HepG2 (cell line): Measurements from ENCODE around the gene BCL6B. TPM values are rescaled to one million over a fixed set of nuclear protein-coding genes. Genes with fewer than 3 reads are reported as not detected.

Experiments used
- CBX2 ChIP-seq, 2 experiments: fragments of 200-600 bp in 1 of 2; sonication (generic); formaldehyde crosslinking in 1 of 2; IDR thresholded peaks; 2 replicates each; pipeline versions ENCODE4 v1.7.0 to v1.8.1; 2018 to 2022; ENCODE audit warnings: low read depth in 2 of 2, low read length in 1 of 2, mild to moderate bottlenecking in 1 of 2, missing genetic modification reagents in 1 of 2
- KMT2A ChIP-seq: sonication (generic); formaldehyde crosslinking; IDR thresholded peaks from 2 replicates; pipeline ENCODE4 v1.4.0; 2020; ENCODE audit warnings: missing genetic modification reagents
- MBD4 ChIP-seq: IDR thresholded peaks from 2 replicates; pipeline ENCODE4 v1.6.1; 2012; ENCODE audit warnings: low read length, inconsistent platforms, borderline replicate concordance
- RFX5 ChIP-seq: IDR thresholded peaks from 2 replicates; pipeline ENCODE4 v1.6.1; 2011; ENCODE audit warnings: low read depth, low read length, improper control_type of control experiment
- ZBTB39 ChIP-seq: sonication (generic); formaldehyde crosslinking; IDR thresholded peaks from 2 replicates; pipeline ENCODE4 v1.5.0; 2020; ENCODE audit warnings: missing genetic modification reagents
- ZC3H4 ChIP-seq: sonication (generic); formaldehyde crosslinking; IDR thresholded peaks from 2 replicates; pipeline ENCODE4 v1.4.0; 2020; ENCODE audit warnings: missing genetic modification reagents, borderline replicate concordance
- ZNF747 ChIP-seq: sonication (generic); formaldehyde crosslinking; IDR thresholded peaks from 2 replicates; pipeline ENCODE4 v1.8.1; 2023; ENCODE audit warnings: missing genetic modification reagents, mild to moderate bottlenecking, borderline replicate concordance
- ZNF770 ChIP-seq: sonication (generic); formaldehyde crosslinking; IDR thresholded peaks from 2 replicates; pipeline ENCODE4 v1.5.0; 2020; ENCODE audit warnings: mild to moderate bottlenecking, missing genetic modification reagents
- ZNF816 ChIP-seq: sonication (generic); formaldehyde crosslinking; IDR thresholded peaks from 2 replicates; pipeline ENCODE4 v1.8.0; 2022; ENCODE audit warnings: missing genetic modification reagents, mild to moderate bottlenecking, borderline replicate concordance
- polyA plus RNA-seq, 8 experiments: library from polyadenylated mRNA; depleted of rRNA in 3 of 8; stranded (reverse) in 7 of 8; unstranded in 1 of 8; fragments of >200 nt; fragmentation: Illumina TruSeq in 4 of 8; extraction: Trizol in 4 of 8; gene quantifications; 2 replicates each; pipeline versions ENCODE4 v1.2.1 to v1.2.3, GENCODE V29; 2011 to 2016; ENCODE audit warnings: low read depth in 4 of 8, missing spikeins in 1 of 8, mixed read lengths in 1 of 8; ENCODE audit not compliant: insufficient read depth in 1 of 8
- total RNA-seq, 5 experiments: library from RNA; depleted of rRNA; stranded (reverse); fragments of >200 nt; fragmentation: Illumina TruSeq; extraction: Trizol; gene quantifications; 2 replicates each; pipeline ENCODE4 v1.2.3, GENCODE V29; 2016; ENCODE audit warnings: low read depth in 1 of 5
- TF ChIP-seq, protein P1 (sequence below), 2 experiments: fragments of 450-650 bp in 1 of 2; sonication (generic) in 1 of 2; formaldehyde crosslinking in 1 of 2; IDR thresholded peaks; 2 replicates each; pipeline versions ENCODE4 v1.6.1 to v1.8.0; 2016 to 2022; ENCODE audit warnings: antibody characterized with exemption in 1 of 2, mild to moderate bottlenecking in 1 of 2, missing genetic modification reagents in 1 of 2
- TF ChIP-seq, protein P2 (sequence below): sonication (generic); formaldehyde crosslinking; IDR thresholded peaks from 2 replicates; pipeline ENCODE4 v1.5.1; 2020; ENCODE audit warnings: missing genetic modification reagents, mild to moderate bottlenecking, borderline replicate concordance
- TF ChIP-seq, protein P3 (sequence below): sonication (generic); formaldehyde crosslinking; IDR thresholded peaks from 2 replicates; pipeline ENCODE4 v1.4.0; 2020; ENCODE audit warnings: missing genetic modification reagents

The BCL6B gene
- total and polyA plus RNA-seq, 2 of the 13 experiments (the other 11 are each of a cell fraction or from before 2014, with no cell fraction given), result not detected

DNA sequence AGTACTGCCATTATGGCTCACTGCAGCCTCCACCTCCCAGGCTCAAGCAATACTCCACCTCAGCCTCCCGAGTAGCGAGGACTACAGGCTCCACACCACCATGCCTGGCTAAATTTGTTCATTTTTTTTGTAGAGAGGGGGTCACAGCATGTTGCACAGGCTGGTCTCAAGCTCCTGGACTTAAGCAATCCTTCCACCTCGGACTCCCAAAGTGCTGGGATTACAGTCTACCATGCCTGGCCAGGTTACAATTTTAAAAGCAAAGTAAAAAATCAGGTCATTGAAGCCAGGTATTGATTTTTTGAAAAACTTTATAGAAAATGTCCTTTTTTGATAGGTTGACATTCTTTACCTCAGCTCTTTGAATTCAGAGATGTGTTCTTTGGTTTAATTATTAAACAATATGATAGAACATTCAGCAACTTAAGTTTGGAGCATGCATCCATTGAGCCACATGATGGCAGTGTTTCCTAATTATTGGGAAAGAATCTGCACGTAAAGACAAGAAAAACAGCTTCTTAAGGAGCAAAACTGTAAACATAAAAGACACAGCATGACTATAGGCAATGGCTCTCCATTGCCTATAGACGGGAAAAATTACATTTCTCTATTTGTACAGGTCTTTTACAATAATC lies 22.8 kb downstream of the BCL6B start (continued):
- TF ChIP-seq ZNF770 (CRISPR knock-in tag), result no peak
- TF ChIP-seq CBX2 (IDR thresholded peaks at IDR 0.05; ENCODE audit: low read depth, low read length), result no peak
- no peak for TF ChIP-seq CBX2 (CRISPR knock-in tag; IDR thresholded peaks at IDR 0.05; ENCODE audit: low read depth)
- TF ChIP-seq RFX5, result no peak
- TF ChIP-seq ZNF816 (CRISPR knock-in tag), result no peak
- TF ChIP-seq ZNF747 (CRISPR knock-in tag), result 0 out of 2 replicates have a peak, but pooled peaks have one; percentile 8
- TF ChIP-seq, protein P1, sequence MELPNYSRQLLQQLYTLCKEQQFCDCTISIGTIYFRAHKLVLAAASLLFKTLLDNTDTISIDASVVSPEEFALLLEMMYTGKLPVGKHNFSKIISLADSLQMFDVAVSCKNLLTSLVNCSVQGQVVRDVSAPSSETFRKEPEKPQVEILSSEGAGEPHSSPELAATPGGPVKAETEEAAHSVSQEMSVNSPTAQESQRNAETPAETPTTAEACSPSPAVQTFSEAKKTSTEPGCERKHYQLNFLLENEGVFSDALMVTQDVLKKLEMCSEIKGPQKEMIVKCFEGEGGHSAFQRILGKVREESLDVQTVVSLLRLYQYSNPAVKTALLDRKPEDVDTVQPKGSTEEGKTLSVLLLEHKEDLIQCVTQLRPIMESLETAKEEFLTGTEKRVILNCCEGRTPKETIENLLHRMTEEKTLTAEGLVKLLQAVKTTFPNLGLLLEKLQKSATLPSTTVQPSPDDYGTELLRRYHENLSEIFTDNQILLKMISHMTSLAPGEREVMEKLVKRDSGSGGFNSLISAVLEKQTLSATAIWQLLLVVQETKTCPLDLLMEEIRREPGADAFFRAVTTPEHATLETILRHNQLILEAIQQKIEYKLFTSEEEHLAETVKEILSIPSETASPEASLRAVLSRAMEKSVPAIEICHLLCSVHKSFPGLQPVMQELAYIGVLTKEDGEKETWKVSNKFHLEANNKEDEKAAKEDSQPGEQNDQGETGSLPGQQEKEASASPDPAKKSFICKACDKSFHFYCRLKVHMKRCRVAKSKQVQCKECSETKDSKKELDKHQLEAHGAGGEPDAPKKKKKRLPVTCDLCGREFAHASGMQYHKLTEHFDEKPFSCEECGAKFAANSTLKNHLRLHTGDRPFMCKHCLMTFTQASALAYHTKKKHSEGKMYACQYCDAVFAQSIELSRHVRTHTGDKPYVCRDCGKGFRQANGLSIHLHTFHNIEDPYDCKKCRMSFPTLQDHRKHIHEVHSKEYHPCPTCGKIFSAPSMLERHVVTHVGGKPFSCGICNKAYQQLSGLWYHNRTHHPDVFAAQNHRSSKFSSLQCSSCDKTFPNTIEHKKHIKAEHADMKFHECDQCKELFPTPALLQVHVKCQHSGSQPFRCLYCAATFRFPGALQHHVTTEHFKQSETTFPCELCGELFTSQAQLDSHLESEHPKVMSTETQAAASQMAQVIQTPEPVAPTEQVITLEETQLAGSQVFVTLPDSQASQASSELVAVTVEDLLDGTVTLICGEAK (IDR thresholded peaks at IDR 0.05), result peak; percentile 96
- TF ChIP-seq, protein P1 (CRISPR knock-in tag; IDR thresholded peaks at IDR 0.05), result peak; percentile 99
- TF ChIP-seq, protein P2, sequence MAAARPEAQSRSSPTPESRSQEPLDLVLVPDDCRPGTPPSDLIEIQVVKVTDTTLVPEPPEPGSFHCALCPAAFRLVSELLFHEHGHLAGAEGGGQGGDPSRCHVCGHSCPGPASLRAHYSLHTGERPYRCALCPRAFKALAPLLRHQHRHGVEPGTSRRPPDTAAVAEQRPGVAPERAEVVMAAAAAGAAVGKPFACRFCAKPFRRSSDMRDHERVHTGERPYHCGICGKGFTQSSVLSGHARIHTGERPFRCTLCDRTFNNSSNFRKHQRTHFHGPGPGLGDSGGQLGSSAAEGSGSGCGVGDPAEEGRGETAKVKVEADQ (CRISPR knock-in tag), result no peak
- TF ChIP-seq, protein P3, sequence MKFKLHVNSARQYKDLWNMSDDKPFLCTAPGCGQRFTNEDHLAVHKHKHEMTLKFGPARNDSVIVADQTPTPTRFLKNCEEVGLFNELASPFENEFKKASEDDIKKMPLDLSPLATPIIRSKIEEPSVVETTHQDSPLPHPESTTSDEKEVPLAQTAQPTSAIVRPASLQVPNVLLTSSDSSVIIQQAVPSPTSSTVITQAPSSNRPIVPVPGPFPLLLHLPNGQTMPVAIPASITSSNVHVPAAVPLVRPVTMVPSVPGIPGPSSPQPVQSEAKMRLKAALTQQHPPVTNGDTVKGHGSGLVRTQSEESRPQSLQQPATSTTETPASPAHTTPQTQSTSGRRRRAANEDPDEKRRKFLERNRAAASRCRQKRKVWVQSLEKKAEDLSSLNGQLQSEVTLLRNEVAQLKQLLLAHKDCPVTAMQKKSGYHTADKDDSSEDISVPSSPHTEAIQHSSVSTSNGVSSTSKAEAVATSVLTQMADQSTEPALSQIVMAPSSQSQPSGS, result no peak
- no peak for TF ChIP-seq KMT2A
- TF ChIP-seq ZC3H4 (CRISPR knock-in tag), result no peak
- TF ChIP-seq ZBTB39 (CRISPR knock-in tag), result no peak
- no peak for TF ChIP-seq MBD4
